ENCODE measurements around the gene DPF1. TPM values are rescaled to one million over a fixed set of nuclear protein-coding genes. Genes with fewer than 3 reads are reported as not detected.

The DPF1 gene
- total and polyA plus RNA-seq, 4 donors: 0.72 to 2.1 (median 1.3) TPM; not detected in 1

- peak overlapping the region; percentile 96 to 99 for H3K27ac ChIP-seq (ENCODE audit: low read depth in 1 of 2, low read length in 2 of 2)
- peak overlapping the region; percentile 39 to 53 for H3K4me3 ChIP-seq (ENCODE audit: low read length in 2 of 2)
- no peaks in the 10 kb centered on the region for H3K27me3 ChIP-seq (ENCODE audit: control insufficient read depth in 1 of 2, insufficient read depth in 2 of 2, low read length in 1 of 2)
- DNase-seq: peak; percentile 85 to 92
- peak; percentile 71 for ATAC-seq (ENCODE audit: low FRiP score)
- H3K9me3 ChIP-seq (ENCODE audit: control insufficient read depth, low read length): no peaks in the 10 kb centered on the region
- no peaks in the 10 kb centered on the region for H3K36me3 ChIP-seq (ENCODE audit: control insufficient read depth in 1 of 2, insufficient read depth in 2 of 2, low read length in 1 of 2)
- WGBS, 2 donors: 2 to 6% methylated on average over 21 of the region's 21 CpGs
- peaks cover 0 to 3% of the 10 kb centered on the region in 2 donors for H3K4me1 ChIP-seq (ENCODE audit: control insufficient read depth in 1 of 2, insufficient read depth in 2 of 2, low read length in 2 of 2)
- intact Hi-C loops (cut with DNase I): loop anchor here (5.0 to 10.0 kb wide), 2 partner anchors 134 to 1152 kb away; partner anchors contain the start of genes ZFP36 (in 2 of the 2), GGN (in 1 of the 2) and SPRED3 (in 1 of the 2)
Observed at GRCh38 chr19:38252941-38253691, 29.1 kb upstream of the DPF1 start.

GRCh38 chr19:38252385-38252784 is 28.4 kb upstream of the DPF1 start:
- no peak for DNase-seq
- WGBS, 2 donors: 25 to 28% methylated on average over 5 of the region's 5 CpGs
- Histone ChIP-seq H3K4me1 (ENCODE audit: control insufficient read depth in 1 of 2, insufficient read depth in 2 of 2, low read length in 2 of 2) (peaks cover 0 to 3% of the 10 kb centered on the region in 2 donors), H3K4me3 (ENCODE audit: low read length in 2 of 2) (peak overlapping the region; percentile 39 to 53), H3K27ac (ENCODE audit: low read depth in 1 of 2, low read length in 2 of 2) (peak overlapping the region; percentile 96 to 99), H3K9me3 (ENCODE audit: control insufficient read depth, low read length) (no peaks in the 10 kb centered on the region), H3K27me3 (ENCODE audit: control insufficient read depth in 1 of 2, insufficient read depth in 2 of 2, low read length in 1 of 2) (no peaks in the 10 kb centered on the region), H3K36me3 (ENCODE audit: control insufficient read depth in 1 of 2, insufficient read depth in 2 of 2, low read length in 1 of 2) (no peaks in the 10 kb centered on the region)
- intact Hi-C loops (cut with DNase I): loop anchor here (5.0 to 10.0 kb wide), 2 partner anchors 135 to 1152 kb away; partner anchors contain the start of genes ZFP36 (in 2 of the 2), GGN (in 1 of the 2) and SPRED3 (in 1 of the 2)
- ATAC-seq (ENCODE audit: low FRiP score): no peak

DNA sequence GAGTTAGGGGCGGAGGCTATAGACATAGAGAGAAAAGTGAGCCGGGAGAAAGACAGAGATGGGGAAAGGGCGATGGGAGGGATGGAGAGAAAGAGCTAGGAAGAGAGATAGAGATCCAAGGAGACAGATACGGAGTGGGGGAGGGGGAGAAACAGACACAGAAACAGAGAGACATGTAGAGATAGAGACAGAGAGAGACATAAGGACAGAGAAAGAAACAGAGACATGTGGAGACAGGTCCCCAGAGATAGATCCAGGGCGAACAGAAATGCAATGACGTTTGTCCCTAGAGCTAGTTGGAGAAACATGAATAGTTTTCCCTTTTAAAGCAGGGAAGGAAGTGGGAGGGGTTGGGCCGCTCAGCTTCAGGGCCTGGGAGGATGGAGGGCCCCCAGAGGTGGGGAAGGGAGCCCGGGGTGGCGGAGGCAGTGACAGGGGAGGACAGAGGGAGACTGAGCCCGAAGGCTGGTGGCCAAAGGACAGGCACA is 27.6 kb upstream of the DPF1 start:
- peak; percentile 59 for ATAC-seq (ENCODE audit: low FRiP score)
- intact Hi-C loops (cut with DNase I): loop anchor here (5.0 to 10.0 kb wide), 2 partner anchors 136 to 1153 kb away; partner anchors contain the start of genes ZFP36 (in 2 of the 2), GGN (in 1 of the 2) and SPRED3 (in 1 of the 2)
- peaks cover 3% of the 10 kb centered on the region in 2 donors for H3K4me1 ChIP-seq (ENCODE audit: control insufficient read depth in 1 of 2, insufficient read depth in 2 of 2, low read length in 2 of 2)

GRCh38 chr19:38250821-38251563 is 27.0 kb upstream of the DPF1 start:
- ATAC-seq (ENCODE audit: low FRiP score): peak; percentile 66
- peak; percentile 88 to 93 for DNase-seq
- Histone ChIP-seq H3K36me3 (ENCODE audit: control insufficient read depth in 1 of 2, insufficient read depth in 2 of 2, low read length in 1 of 2) (no peaks in the 10 kb centered on the region), H3K4me3 (ENCODE audit: low read length in 2 of 2) (peak overlapping the region; percentile 16 to 41), H3K4me1 (ENCODE audit: control insufficient read depth in 1 of 2, insufficient read depth in 2 of 2, low read length in 2 of 2) (peaks cover 3% of the 10 kb centered on the region in 2 donors), H3K27ac (ENCODE audit: low read depth in 1 of 2, low read length in 2 of 2) (peak overlapping the region; percentile 96 to 99), H3K27me3 (ENCODE audit: control insufficient read depth in 1 of 2, insufficient read depth in 2 of 2, low read length in 1 of 2) (no peaks in the 10 kb centered on the region), H3K9me3 (ENCODE audit: control insufficient read depth, low read length) (no peaks in the 10 kb centered on the region)
- intact Hi-C loops (cut with DNase I): loop anchor here (5.0 to 10.0 kb wide), 2 partner anchors 136 to 1154 kb away; partner anchors contain the start of genes ZFP36 (in 2 of the 2), GGN (in 1 of the 2) and SPRED3 (in 1 of the 2)
- WGBS, 2 donors: 11 to 14% methylated on average over 18 of the region's 18 CpGs

More for the DNA sequence above, 27.6 kb upstream of the DPF1 start:
- peak overlapping the region; percentile 39 to 53 for H3K4me3 ChIP-seq (ENCODE audit: low read length in 2 of 2)
- no peaks in the 10 kb centered on the region for H3K27me3 ChIP-seq (ENCODE audit: control insufficient read depth in 1 of 2, insufficient read depth in 2 of 2, low read length in 1 of 2)
- 0 to 3% methylated on average over 10 of the region's 10 CpGs for WGBS, 2 donors
- peak; percentile 80 to 90 for DNase-seq
- no peaks in the 10 kb centered on the region for H3K9me3 ChIP-seq (ENCODE audit: control insufficient read depth, low read length)
- H3K27ac ChIP-seq (ENCODE audit: low read depth in 1 of 2, low read length in 2 of 2): peak overlapping the region; percentile 96 to 99
- no peaks in the 10 kb centered on the region for H3K36me3 ChIP-seq (ENCODE audit: control insufficient read depth in 1 of 2, insufficient read depth in 2 of 2, low read length in 1 of 2)

DNA sequence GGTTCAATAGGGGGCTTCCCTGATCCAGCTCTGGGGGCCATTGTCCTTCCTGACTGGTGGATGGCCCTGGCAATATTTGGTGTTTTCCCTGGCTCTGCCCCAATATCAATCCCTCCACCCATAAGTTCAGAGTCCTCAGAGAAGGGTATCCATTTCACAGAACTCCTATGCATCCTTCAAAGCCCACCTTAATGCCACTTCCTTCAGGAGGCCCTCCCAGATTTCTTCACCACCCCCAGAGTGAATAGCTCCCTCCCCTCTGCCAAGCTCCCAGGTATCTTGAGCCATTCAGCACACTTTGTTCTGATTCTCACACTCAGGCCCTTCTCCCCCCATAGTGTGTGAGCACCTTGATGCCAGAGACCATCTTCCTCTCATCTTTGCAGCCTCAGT is 26.4 kb upstream of the DPF1 start:
- Histone ChIP-seq H3K4me3 (ENCODE audit: low read length in 2 of 2) (no peak overlapping the region), H3K27me3 (ENCODE audit: control insufficient read depth in 1 of 2, insufficient read depth in 2 of 2, low read length in 1 of 2) (no peaks in the 10 kb centered on the region), H3K36me3 (ENCODE audit: control insufficient read depth in 1 of 2, insufficient read depth in 2 of 2, low read length in 1 of 2) (no peaks in the 10 kb centered on the region), H3K27ac (ENCODE audit: low read depth in 1 of 2, low read length in 2 of 2) (peak overlapping the region; percentile 96 to 99), H3K9me3 (ENCODE audit: control insufficient read depth, low read length) (no peaks in the 10 kb centered on the region), H3K4me1 (ENCODE audit: control insufficient read depth in 1 of 2, insufficient read depth in 2 of 2, low read length in 2 of 2) (peaks cover 3% of the 10 kb centered on the region in 2 donors)
- intact Hi-C loops (cut with DNase I): loop anchor here (5.0 to 10.0 kb wide), 2 partner anchors 137 to 1154 kb away; partner anchors contain the start of genes ZFP36 (in 2 of the 2), GGN (in 1 of the 2) and SPRED3 (in 1 of the 2)
- no peak for DNase-seq
- no peak for ATAC-seq (ENCODE audit: low FRiP score)

GRCh38 chr19:38248421-38248820 is 24.4 kb upstream of the DPF1 start:
- Histone ChIP-seq H3K27me3 (ENCODE audit: control insufficient read depth in 1 of 2, insufficient read depth in 2 of 2, low read length in 1 of 2) (no peaks in the 10 kb centered on the region), H3K4me3 (ENCODE audit: low read length in 2 of 2) (no peak overlapping the region), H3K9me3 (ENCODE audit: control insufficient read depth, low read length) (no peaks in the 10 kb centered on the region), H3K36me3 (ENCODE audit: control insufficient read depth in 1 of 2, insufficient read depth in 2 of 2, low read length in 1 of 2) (no peaks in the 10 kb centered on the region), H3K27ac (ENCODE audit: low read depth in 1 of 2, low read length in 2 of 2) (peak overlapping the region; percentile 31 to 85), H3K4me1 (ENCODE audit: control insufficient read depth in 1 of 2, insufficient read depth in 2 of 2, low read length in 2 of 2) (peaks cover 3% of the 10 kb centered on the region in 2 donors)
- no peak for ATAC-seq (ENCODE audit: low FRiP score)
- intact Hi-C loops (cut with DNase I): loop anchor here in 1 of 2 donors (5.0 kb wide), 1 partner anchor 89 kb away; the partner anchor contains the start of gene CATSPERG
- 68 to 79% methylated on average over 7 of the region's 7 CpGs for WGBS, 2 donors
- no peak for DNase-seq

GRCh38 chr19:38247734-38248268 is 23.8 kb upstream of the DPF1 start:
- Histone ChIP-seq H3K9me3 (ENCODE audit: control insufficient read depth, low read length) (no peaks in the 10 kb centered on the region), H3K4me1 (ENCODE audit: control insufficient read depth in 1 of 2, insufficient read depth in 2 of 2, low read length in 2 of 2) (peaks cover 3% of the 10 kb centered on the region in 2 donors), H3K4me3 (ENCODE audit: low read length in 2 of 2) (no peak overlapping the region), H3K36me3 (ENCODE audit: control insufficient read depth in 1 of 2, insufficient read depth in 2 of 2, low read length in 1 of 2) (no peaks in the 10 kb centered on the region), H3K27me3 (ENCODE audit: control insufficient read depth in 1 of 2, insufficient read depth in 2 of 2, low read length in 1 of 2) (no peaks in the 10 kb centered on the region), H3K27ac (ENCODE audit: low read depth in 1 of 2, low read length in 2 of 2) (peak overlapping the region; percentile 31 to 85)
- DNase-seq (no peak), ATAC-seq (ENCODE audit: low FRiP score) (no peak)
- intact Hi-C loops (cut with DNase I): loop anchor here in 1 of 2 donors (5.0 kb wide), 1 partner anchor 90 kb away; the partner anchor contains the start of gene CATSPERG
- 47 to 48% methylated on average over 9 of the region's 9 CpGs for WGBS, 2 donors

DNA sequence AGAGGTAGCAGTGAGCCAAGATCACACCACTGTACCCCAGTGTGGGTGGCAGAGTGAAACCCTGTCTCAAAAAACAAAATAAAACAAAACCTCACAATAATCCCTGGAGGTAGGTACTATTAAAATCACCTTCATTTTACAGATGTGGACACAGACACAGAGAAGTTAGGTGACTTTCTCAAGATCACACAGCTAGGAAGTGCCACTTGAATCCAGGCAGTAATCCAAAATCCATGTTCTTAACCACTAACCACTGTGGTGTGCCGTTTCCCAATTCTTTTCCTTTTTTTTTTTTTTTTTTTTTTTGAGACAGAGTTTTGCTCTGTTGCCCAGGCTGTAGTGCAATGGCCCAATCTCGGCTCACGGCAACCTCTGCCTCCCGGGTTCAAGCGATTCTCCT is 23.1 kb upstream of the DPF1 start:
- no peak for DNase-seq
- WGBS, 2 donors: 10 to 13% methylated on average over 4 to 5 of the region's 5 CpGs
- intact Hi-C loops (cut with DNase I): loop anchor here in 1 of 2 donors (5.0 kb wide), 1 partner anchor 90 kb away; the partner anchor contains the start of gene CATSPERG
- no peak for ATAC-seq (ENCODE audit: low FRiP score)
- Histone ChIP-seq H3K27me3 (ENCODE audit: control insufficient read depth in 1 of 2, insufficient read depth in 2 of 2, low read length in 1 of 2) (no peaks in the 10 kb centered on the region), H3K36me3 (ENCODE audit: control insufficient read depth in 1 of 2, insufficient read depth in 2 of 2, low read length in 1 of 2) (no peaks in the 10 kb centered on the region), H3K4me3 (ENCODE audit: low read length in 2 of 2) (no peak overlapping the region), H3K27ac (ENCODE audit: low read depth in 1 of 2, low read length in 2 of 2) (peak overlapping the region; percentile 71 to 84), H3K4me1 (ENCODE audit: control insufficient read depth in 1 of 2, insufficient read depth in 2 of 2, low read length in 2 of 2) (peaks cover 3% of the 10 kb centered on the region in 2 donors), H3K9me3 (ENCODE audit: control insufficient read depth, low read length) (no peaks in the 10 kb centered on the region)
